CD4-positive, alpha-beta T cell treated with Interleukin-10 for 1 hour (primary cell): ENCODE measurements around the gene FBXW7.

Experiments
- DNase-seq: peaks from one replicate; pipeline ENCODE4 v3.0.0-alpha.2; 2020

Gene FBXW7

DNA sequence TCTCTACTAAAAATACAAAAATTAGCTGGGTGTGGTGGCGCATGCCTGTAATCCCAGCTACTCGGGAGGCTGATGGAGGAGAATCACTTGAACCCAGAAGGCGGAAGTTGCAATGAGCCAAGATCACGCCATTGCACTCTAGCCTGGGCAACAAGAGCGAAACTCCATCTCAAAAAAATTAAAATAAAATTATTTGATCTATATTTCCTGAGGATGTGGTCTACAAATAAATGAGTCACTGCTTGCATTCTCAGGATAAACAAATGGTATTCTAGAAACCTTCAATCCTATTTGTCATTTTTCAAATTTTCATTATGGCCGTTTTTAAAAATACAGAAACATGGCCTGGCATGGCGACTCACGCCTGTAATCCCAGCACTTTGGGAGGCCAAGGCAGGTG, 8.6 kb upstream of the FBXW7 start:
- DNase-seq: peak; percentile 28

DNA sequence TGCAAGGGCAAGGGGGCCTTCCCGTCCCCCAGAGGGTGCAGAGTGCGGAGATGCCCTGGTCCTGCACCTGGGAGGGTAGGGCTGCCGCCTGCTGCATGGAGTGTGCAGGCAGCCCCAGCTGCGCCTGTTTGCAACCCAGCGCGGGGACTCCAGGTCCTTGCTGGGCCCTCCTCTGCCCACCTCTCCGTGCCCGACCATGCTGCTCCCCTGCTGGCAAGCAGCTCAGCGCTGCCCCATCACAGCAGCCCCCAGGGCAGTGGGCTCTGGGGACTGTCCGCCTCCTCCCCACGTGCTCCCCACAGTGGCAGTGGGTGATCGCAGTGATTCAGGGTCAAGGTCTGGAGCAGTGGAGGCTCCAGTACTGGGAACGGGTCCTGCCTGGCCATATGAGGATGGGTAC, 5.0 kb upstream of the FBXW7 start:
- DNase-seq: no peak

DNA sequence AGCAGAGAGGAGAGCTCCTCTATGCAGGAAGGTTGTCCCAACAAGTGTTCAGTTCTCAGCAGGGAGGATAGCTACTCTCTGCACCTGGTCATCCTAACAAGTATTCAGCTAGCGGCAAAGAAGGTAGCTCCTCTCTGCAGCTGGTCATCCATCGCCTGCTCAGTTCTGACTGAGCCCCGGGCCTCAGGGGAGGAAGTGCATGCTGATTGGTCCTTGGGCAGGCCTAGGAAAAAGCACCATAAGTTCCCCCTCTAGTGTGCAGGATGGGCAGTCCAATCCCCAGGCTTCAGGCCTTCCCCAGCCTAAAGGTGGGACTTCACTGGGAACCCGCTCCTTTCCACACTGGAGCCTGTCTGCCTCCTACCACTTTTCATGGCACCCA, 4.4 kb upstream of the FBXW7 start:
- no peak for DNase-seq

DNA sequence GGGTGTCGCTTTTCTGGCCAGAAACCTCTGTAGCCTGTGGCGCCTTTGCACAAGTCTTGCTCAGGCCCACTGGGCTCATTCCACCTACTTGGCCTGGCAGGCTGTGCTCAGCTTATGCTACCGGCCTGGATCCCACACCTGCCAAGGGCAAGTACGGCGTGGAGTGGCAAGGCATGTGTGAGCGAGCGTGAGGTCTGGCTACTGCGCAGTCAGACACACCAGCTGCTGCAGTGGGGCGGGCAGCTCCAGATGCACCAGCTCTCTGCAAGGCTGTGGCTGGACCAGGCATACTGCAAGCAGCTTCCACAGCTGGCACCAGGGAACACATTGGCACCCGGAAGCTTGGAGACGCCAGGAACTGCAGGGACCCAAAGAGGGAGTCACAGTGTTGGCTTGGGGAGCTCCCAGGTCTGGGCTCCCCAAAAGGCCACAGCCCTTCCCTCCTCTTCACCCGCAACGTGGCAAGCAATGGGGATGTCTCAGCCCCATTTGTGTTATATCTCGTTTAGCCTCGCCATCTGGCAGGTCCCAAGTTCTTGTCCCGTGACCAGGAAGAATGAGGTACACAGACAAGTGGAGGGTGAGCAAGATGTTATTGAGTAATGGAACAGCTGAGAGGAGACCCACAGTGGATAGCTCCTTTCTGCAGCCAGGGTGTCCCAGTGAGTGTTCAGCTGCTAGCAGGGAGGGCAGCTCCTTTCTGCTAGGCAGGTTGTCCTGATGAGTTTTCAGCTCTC, 3.8 kb upstream of the FBXW7 start:
- DNase-seq: no peak

DNA sequence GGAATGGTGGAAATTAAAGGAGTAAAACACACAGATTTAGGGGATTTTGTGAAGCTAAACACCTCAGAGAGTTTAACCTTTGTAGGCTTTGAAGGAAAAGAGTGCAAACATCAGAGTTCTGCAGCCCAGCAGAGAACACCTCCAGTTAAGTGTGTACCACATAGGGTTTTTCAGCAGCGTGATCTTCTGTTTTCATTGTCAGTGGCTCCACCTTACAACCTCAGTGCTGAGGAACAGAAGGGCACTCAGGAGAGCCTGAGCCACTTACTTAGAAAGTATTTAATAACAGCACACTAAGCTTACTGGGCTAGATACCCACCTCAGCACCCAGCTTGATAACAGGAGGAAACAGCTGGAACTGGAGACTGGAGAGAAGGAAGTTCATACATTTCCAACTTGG, 2.0 kb upstream of the FBXW7 start:
- DNase-seq: no peak

DNA sequence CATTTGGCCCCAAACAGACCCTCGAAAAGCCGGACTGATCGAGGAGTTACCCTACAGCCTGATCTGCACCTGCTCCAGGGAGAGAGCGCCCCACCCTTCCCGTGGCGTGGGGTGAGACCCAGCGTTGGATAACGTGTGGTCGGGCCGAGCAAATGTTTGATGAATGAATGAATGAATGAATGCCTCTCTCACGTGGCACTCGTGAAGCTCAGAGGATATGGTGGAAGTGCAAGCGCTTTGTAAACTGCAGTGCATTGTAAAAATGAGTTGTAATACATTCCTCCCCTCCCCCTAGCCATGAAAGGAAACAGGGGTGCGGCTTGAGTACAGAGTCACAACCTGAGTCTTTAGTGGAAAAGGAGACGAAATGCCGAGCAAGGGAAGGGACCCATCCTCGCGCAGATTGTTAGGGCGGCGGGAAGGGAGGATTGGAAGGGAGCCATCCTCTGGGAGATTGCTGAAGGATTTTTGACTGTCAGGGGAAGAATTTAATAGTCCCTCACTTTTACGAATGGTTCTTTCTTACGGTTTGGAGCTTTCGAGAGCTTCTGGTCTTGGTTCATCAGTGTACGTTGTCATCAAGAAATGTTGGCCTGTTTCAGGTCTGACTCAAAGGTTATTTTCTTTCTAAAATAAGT, 772 bp upstream of the FBXW7 start:
- peak; percentile 83 for DNase-seq

DNA sequence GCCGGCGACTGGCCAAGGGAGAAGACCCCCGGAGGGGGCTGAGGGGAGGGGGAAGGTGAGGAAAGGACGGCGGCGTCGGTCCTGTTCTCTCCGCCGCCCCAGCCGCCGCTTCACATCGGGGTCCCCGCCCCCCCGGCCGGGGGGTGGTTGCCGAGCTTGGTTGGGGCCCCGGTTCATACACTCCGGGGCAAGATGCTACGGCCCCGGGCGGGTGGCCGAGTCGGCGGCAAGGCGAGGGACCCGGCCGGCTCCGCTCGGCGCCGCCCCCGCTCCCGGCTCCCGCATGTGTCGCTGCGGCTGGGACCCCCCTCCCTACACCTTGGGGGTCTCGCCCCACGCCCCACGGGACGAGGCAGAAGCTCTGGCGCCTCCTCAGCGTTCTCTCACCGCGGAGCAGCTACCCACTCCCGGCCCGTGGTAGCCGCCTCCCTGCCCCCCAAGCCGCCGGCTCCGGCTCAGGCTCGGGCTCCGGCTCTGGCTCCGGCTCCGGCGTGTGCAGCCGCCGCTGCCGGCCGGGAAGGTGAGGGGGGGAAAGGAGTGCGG, 461 bp downstream of the FBXW7 start:
- DNase-seq: no peak

DNA sequence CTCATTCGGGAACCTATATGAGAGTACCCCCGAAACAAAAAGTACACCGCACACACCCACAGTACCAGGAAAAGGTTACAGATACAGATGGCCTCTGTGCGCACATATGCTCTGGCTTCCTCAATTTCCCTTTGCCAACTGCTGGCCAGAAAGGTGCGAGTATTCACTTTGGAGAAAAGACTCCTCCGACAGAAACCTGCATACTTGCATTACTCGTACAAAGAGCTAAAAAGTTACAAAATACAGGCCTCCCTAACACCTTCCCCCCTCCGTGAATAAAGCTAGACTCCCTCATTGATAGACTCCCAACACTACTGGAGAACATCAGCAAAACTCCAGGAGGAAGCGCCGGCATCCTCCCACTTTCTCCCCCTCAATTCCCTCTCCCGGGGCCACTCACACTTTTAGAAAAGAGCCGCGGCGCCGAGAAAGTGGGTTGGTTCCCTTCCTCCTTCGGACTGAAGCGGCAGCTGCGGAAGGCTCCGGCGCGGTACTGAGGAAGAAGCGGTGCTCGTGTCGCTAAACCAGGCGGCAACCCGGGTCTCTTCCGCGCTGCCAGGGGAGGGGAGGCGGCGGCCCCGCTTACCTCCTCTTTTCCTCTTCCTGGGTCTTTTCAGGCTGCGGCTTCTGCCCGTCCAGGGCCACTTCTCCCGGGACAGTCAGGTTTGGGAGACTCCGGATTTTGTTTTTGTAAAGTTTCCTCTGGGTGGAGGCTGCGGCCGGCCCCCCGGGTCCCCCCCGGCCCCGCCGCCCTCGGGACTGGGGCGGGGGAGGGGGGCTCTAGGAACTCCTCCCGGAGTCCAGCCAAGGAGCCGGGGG, 1.1 kb downstream of the FBXW7 start:
- peak; percentile 54 for DNase-seq

DNA sequence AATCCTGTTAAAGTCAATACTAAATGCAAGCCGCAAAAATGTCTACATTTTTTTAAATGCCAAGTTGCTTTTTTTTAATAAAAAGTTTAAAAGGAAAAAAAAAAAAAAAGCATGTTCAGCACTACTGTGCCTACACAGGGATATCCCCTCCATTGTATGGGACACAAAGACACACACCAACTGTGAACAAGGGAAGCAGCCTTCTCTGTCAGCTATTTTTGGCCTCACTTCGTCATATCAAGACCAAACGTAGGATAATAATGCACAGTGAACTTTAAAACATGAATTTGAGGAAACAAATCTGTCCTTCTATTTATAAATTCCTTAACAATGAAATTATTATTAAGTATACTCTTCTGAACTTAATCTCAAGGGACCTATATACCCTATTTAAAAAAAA, 4.4 kb downstream of the FBXW7 start:
- DNase-seq: no peak

DNA sequence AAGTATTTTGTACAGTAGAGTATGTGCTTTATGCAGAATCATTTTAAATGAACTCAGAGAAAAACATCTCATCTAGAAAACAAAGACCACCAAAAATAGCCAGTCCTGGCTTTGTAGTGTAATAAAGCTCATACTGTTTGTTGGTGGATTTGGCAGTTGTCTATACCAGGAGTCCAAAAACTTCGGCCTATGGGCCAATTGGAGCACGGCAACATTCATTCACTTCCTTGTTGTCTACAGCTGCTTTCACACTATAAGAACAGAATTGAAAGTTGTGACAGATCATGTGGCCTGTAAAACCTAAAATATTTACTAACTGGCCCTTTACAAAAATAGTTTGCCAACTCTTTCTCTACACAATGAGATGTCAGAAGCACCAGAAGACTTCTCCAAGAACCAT, 5.3 kb downstream of the FBXW7 start:
- DNase-seq: no peak

DNA sequence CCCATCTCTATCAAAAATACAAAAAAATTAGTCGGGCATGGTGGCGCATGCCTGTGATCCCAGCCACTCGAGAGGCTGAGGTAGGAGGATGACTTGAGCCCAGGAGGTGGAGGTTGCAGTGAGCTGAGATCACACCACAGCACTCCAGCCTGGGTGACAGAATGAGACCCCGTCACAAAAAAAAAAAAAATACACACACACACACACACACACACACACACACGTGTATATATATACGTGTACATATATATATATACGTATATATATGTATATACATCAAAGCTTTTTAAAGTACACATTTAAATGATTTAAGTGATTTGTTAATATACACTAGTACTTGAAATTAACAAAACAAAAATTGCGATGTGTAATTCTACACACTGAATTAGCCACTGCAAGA, 6.0 kb downstream of the FBXW7 start:
- no peak for DNase-seq

DNA sequence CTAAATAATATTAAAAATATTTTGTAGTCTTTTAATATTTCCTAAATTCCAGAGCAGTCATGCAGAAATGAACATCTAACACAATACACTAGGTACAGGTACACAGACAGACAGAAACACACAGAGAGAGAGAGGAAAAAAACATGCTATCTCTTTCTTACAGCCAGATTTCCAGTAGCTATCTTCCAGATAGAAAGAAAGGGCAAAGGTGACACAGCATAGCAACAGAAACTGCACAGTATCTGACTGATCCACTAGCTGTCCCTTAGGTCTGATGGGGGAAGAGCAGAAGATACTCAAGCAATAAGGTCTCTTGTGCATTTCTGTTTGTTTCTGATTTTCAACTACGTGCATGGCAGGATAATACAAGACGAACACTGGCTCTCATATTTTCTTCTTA, 7.8 kb downstream of the FBXW7 start:
- no peak for DNase-seq

DNA sequence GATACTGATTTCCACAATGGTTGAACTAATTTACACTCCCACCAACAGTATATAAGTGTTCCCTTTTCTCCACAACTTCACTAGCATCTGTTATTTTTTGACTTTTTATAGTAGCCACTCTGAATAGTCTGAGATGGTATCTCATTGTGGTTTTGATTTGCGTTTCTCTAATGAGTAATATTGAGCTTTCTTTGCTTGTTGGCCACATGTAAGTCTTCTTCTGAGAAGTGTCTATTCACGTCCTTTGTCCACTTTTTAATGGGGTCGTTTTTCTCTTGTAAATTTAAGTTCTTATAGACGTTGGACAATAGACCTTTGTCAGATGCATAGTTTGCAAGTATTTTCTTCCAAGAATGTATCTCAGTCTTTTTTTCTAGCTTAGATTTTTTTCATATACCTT, 10.0 kb downstream of the FBXW7 start:
- DNase-seq: no peak

DNA sequence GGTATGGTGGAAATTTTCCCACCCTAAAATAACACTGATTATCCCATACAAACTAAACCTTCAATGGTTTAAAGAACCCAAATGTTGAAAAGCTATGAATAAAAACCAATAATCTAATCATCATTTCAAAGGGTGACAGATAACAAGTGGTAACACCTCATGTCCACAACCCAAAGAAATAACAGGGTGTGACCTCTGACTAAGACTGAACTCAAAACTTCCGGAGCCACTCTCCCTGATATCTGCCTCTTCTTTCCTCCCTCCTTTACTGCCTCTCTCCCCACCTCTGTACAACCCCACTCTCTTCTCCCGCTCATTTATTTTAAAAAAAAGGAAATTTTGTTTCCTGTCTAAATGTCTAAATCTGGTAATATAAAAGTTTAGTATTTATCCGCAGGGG, 11.5 kb downstream of the FBXW7 start:
- DNase-seq: peak; percentile 34

DNA sequence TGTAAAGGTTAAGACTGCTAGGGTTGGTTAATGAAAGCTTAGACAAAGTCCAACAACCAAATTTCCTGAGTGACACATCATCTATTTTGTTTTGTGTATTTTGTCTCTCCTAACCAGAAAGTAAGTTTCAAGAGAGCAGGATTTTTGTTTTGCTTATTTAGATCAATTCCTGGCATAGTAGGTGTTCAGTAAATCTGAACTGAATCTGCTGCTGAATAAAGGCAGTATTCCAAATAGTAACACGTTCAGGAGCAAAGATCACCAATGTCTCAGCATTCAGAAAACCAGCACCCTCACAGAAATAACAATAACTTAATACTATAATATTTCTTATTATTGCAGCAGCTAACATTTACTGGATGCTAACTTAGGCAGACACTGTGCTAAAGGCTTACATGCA, 12.2 kb downstream of the FBXW7 start:
- no peak for DNase-seq

DNA sequence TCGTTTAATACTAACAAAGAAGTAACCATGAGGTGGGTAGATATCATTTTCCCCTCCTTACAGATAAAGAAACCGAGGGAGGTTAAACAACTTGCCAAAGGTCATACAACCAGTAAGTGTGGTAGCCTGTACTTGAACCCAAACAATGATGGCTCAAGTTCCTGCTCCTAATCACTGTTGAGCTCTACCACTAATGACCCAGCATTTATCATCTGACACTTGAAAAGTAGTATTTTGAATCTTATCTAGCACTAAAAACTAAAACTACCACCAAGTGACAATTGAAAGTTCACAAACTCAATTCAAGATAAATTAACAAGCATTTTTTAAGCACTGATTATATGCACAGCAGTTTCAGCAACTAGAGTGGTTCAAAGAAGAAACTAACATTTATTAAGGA, 13.1 kb downstream of the FBXW7 start:
- DNase-seq: no peak

DNA sequence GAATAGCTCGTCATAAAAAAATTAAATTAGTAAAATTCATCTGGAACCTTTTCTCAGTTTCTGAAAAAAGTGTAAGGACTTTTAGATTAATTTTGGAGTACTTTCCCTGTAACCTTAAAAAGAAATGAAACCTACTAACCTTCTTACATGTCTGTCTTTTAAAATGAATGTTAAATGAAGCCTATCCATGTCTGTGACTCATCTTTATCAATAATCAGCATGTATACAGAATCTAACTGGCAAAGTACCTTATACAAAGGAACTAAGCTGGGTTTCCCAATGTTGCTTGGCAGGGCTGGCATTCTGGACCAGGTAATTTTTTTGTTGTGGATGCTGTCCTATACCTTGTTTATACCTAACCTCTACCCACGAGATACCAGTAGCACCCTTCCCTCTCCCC, 13.6 kb downstream of the FBXW7 start:
- DNase-seq: no peak

DNA sequence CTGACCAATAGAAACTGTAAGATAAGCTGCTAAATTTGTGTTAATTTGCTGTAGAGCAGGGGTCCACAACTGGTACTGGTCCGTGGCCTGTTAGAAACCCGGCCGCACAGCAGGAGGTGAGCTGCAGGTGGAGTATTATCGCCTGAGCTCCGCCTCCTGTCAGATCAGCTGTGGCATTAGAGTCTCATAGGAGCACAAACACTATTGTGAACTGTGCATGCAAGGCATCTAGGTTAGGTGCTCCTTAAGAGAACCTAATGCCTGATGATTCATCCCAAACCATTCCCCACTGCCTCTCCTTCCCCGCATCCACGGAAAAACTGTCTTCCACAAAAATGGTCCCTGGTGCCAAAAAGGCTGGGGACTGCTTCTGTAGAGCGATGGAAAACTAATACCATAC, 19.7 kb downstream of the FBXW7 start:
- no peak for DNase-seq

DNA sequence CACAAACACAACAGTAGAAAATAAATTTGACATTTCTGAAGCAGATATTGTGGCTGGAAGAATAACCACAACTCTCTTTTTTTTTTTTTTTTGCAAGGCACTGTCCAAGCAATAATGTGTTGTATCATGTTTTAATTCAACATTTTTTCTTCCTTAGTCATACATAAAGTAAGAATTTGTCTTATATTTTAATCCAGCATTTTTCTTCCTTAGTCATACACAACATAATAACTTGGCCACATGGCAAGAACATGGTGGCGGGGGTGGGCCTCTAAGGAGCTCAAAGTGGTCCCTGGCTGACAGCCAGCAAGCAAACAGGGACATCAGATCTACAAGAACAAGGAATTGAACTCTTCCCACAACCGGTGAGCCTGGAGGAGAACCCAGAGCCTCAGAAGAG, 20.2 kb downstream of the FBXW7 start:
- DNase-seq: no peak

DNA sequence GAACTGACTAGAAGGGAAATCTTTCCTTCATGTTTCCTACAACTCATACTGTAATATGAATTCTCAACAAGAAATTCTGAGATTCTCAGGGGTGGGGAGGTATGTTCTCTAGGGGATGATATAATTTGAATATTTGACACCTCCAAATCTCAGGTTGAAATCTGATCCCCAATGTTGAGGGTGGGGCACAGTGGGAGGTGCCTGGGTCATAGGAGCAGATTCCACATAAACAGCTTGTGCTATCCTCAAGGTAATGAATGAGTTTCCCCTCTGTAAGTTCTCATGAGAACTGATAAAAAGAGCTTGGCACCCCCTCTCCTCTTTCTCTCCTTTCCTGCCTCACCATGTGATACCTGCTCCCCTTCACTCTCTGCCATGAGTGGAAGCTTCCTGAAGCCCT, 21.5 kb downstream of the FBXW7 start:
- no peak for DNase-seq

DNA sequence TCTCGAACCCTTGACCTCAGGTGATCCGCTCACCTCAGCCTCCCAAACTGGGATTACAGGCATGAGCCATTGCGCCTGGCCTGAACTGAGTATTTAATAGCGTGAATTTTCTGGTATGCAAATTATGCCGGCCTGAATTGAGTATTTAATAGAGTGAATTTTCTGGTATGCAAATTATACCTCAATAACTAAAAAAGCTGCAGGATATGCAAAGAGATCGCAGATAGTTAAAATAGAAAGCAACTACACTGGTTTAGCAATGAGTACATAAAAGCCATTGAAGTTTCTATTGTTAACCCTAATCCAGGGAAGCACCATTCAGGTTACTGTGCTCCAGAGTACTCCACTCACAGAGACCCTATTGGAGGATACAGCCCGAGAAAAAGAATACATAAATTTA, 22.8 kb downstream of the FBXW7 start:
- DNase-seq: no peak

DNA sequence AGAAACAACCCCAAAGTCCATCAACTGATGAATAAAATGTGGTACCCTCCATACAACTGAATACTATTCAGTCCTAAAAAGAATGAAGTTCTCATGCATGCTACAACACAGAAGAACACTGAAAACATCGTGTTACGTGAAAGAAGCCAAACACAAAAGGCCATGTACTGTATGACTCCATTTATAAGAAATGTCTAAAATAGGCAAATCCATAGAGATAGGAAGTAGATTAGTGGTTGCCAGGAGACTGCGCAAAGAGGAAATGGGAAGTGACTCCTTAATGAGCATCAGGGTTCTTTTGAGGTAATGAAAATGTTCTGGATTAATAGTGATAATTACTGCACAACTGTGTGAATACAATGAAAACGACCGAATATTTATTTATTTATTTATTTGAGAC, 23.4 kb downstream of the FBXW7 start:
- DNase-seq: no peak

DNA sequence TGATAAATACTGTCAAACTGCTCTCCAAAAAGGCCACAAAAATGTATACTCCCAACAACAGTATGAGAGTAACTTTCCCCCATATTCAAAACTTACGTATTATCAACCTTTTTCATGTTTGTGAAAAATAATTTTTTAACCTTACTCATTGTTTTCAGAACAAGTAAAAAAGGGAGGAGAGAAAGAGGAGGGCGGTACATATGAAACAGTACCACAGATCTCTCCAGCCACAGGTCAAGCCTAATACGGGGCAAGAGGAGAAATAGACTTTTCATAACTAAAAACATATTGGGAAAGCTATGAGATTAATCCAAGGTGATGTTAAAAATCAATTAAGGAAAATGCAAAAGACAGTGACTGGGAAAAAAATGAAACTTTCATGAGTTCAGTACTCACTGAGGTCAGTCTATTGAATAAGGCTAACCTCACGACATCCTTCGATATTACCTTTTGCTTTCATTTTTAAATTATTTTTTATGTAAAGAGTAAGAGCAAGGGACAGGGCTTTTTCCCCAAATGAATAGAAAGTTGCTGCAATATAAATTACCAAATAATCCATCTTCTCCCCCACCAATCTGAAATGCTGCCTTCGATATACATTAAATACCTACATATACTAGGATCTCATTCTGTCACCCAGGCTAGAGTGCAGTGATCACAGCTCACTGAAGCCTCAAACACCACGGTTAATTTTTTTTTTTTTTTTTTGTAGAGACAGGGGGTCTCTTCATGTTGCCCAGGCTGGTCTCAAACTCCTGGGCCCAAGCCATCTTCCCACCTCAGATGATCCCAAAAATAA, 25.3 kb downstream of the FBXW7 start:
- DNase-seq: no peak
